ENCODE data around the gene ZFPM1.

The ZFPM1 gene

GRCh38 chr16:88453217-88453531 is at the start of gene ZFPM1:
Gene ZFPM1, plus strand, starts transcription at chr16:88453280. Its CDS starts 359 bp downstream, at chr16:88453639.
- peak within 1 kb of the TSS; percentile 22 for H2AFZ ChIP-seq (ENCODE audit: low read length, unreplicated experiment)
- no peaks in the 10 kb centered on the region for H3K27me3 ChIP-seq (ENCODE audit: insufficient read depth, low read length)
- H3K4me3 ChIP-seq (ENCODE audit: low read depth, low read length): peak within 1 kb of the TSS; percentile 81
- H3K27ac ChIP-seq (ENCODE audit: low read depth, low read length): no peak within 1 kb of the TSS
- H3K36me3 ChIP-seq (ENCODE audit: insufficient read depth, low read length): no peaks in the 10 kb centered on the region
- H3K4me1 ChIP-seq (ENCODE audit: control insufficient read depth, insufficient read depth, low read length, unreplicated experiment): peaks cover 22% of the 10 kb centered on the region
- H3K79me2 ChIP-seq (ENCODE audit: control insufficient read depth, insufficient read depth, low read length, unreplicated experiment): peaks cover 12% of the 10 kb centered on the region

- Histone ChIP-seq H3K4me3 (ENCODE audit: low read depth, low read length) (no peak overlapping the region), H3K27ac (ENCODE audit: low read depth, low read length) (no peak overlapping the region), H3K79me2 (ENCODE audit: control insufficient read depth, insufficient read depth, low read length, unreplicated experiment) (peaks cover 14% of the 10 kb centered on the region), H3K4me1 (ENCODE audit: control insufficient read depth, insufficient read depth, low read length, unreplicated experiment) (peaks cover 14% of the 10 kb centered on the region), H3K36me3 (ENCODE audit: insufficient read depth, low read length) (no peaks in the 10 kb centered on the region), H3K27me3 (ENCODE audit: insufficient read depth, low read length) (no peaks in the 10 kb centered on the region), H2AFZ (ENCODE audit: low read length, unreplicated experiment) (no peak overlapping the region)
These were observed 49.1 kb upstream of the ZFPM1 start for GRCh38 chr16:88403794-88404581.

GRCh38 chr16:88404769-88405168 is 48.3 kb upstream of the ZFPM1 start:
- Histone ChIP-seq H2AFZ (ENCODE audit: low read length, unreplicated experiment) (no peak overlapping the region), H3K27ac (ENCODE audit: low read depth, low read length) (no peak overlapping the region), H3K27me3 (ENCODE audit: insufficient read depth, low read length) (no peaks in the 10 kb centered on the region), H3K4me3 (ENCODE audit: low read depth, low read length) (no peak overlapping the region), H3K79me2 (ENCODE audit: control insufficient read depth, insufficient read depth, low read length, unreplicated experiment) (peaks cover 14% of the 10 kb centered on the region), H3K36me3 (ENCODE audit: insufficient read depth, low read length) (no peaks in the 10 kb centered on the region), H3K4me1 (ENCODE audit: control insufficient read depth, insufficient read depth, low read length, unreplicated experiment) (peaks cover 14% of the 10 kb centered on the region)

GRCh38 chr16:88405216-88406060 is 47.6 kb upstream of the ZFPM1 start:
- no peak overlapping the region for H3K27ac ChIP-seq (ENCODE audit: low read depth, low read length)
- no peaks in the 10 kb centered on the region for H3K36me3 ChIP-seq (ENCODE audit: insufficient read depth, low read length)
- H3K27me3 ChIP-seq (ENCODE audit: insufficient read depth, low read length): no peaks in the 10 kb centered on the region
- H2AFZ ChIP-seq (ENCODE audit: low read length, unreplicated experiment): peak overlapping the region; percentile 50
- H3K4me3 ChIP-seq (ENCODE audit: low read depth, low read length): peak overlapping the region; percentile 63
- H3K4me1 ChIP-seq (ENCODE audit: control insufficient read depth, insufficient read depth, low read length, unreplicated experiment): peaks cover 14% of the 10 kb centered on the region
- H3K79me2 ChIP-seq (ENCODE audit: control insufficient read depth, insufficient read depth, low read length, unreplicated experiment): peaks cover 14% of the 10 kb centered on the region

GRCh38 chr16:88406096-88407041 is 46.7 kb upstream of the ZFPM1 start:
- Histone ChIP-seq H3K79me2 (ENCODE audit: control insufficient read depth, insufficient read depth, low read length, unreplicated experiment) (peaks cover 18% of the 10 kb centered on the region), H2AFZ (ENCODE audit: low read length, unreplicated experiment) (no peak overlapping the region), H3K27me3 (ENCODE audit: insufficient read depth, low read length) (no peaks in the 10 kb centered on the region), H3K4me3 (ENCODE audit: low read depth, low read length) (peak overlapping the region; percentile 63), H3K4me1 (ENCODE audit: control insufficient read depth, insufficient read depth, low read length, unreplicated experiment) (peaks cover 14% of the 10 kb centered on the region), H3K36me3 (ENCODE audit: insufficient read depth, low read length) (no peaks in the 10 kb centered on the region), H3K27ac (ENCODE audit: low read depth, low read length) (no peak overlapping the region)

- H3K79me2 ChIP-seq (ENCODE audit: control insufficient read depth, insufficient read depth, low read length, unreplicated experiment): peaks cover 18% of the 10 kb centered on the region
- H3K4me1 ChIP-seq (ENCODE audit: control insufficient read depth, insufficient read depth, low read length, unreplicated experiment): peaks cover 14% of the 10 kb centered on the region
- H3K4me3 ChIP-seq (ENCODE audit: low read depth, low read length): no peak overlapping the region
- no peaks in the 10 kb centered on the region for H3K27me3 ChIP-seq (ENCODE audit: insufficient read depth, low read length)
- H3K27ac ChIP-seq (ENCODE audit: low read depth, low read length): no peak overlapping the region
- no peaks in the 10 kb centered on the region for H3K36me3 ChIP-seq (ENCODE audit: insufficient read depth, low read length)
- H2AFZ ChIP-seq (ENCODE audit: low read length, unreplicated experiment): no peak overlapping the region
These were observed 46.0 kb upstream of the ZFPM1 start for GRCh38 chr16:88407042-88407420.

GRCh38 chr16:88407807-88408206 is 45.3 kb upstream of the ZFPM1 start:
- peaks cover 18% of the 10 kb centered on the region for H3K79me2 ChIP-seq (ENCODE audit: control insufficient read depth, insufficient read depth, low read length, unreplicated experiment)
- no peaks in the 10 kb centered on the region for H3K27me3 ChIP-seq (ENCODE audit: insufficient read depth, low read length)
- H3K4me3 ChIP-seq (ENCODE audit: low read depth, low read length): no peak overlapping the region
- H3K27ac ChIP-seq (ENCODE audit: low read depth, low read length): no peak overlapping the region
- H2AFZ ChIP-seq (ENCODE audit: low read length, unreplicated experiment): no peak overlapping the region
- H3K4me1 ChIP-seq (ENCODE audit: control insufficient read depth, insufficient read depth, low read length, unreplicated experiment): peaks cover 14% of the 10 kb centered on the region
- no peaks in the 10 kb centered on the region for H3K36me3 ChIP-seq (ENCODE audit: insufficient read depth, low read length)

- Histone ChIP-seq H2AFZ (ENCODE audit: low read length, unreplicated experiment) (no peak overlapping the region), H3K27me3 (ENCODE audit: insufficient read depth, low read length) (no peaks in the 10 kb centered on the region), H3K36me3 (ENCODE audit: insufficient read depth, low read length) (no peaks in the 10 kb centered on the region), H3K4me1 (ENCODE audit: control insufficient read depth, insufficient read depth, low read length, unreplicated experiment) (peaks cover 14% of the 10 kb centered on the region), H3K27ac (ENCODE audit: low read depth, low read length) (no peak overlapping the region), H3K4me3 (ENCODE audit: low read depth, low read length) (no peak overlapping the region), H3K79me2 (ENCODE audit: control insufficient read depth, insufficient read depth, low read length, unreplicated experiment) (peaks cover 18% of the 10 kb centered on the region)
These were observed 44.4 kb upstream of the ZFPM1 start for GRCh38 chr16:88408561-88409142.

- H3K36me3 ChIP-seq (ENCODE audit: insufficient read depth, low read length): no peaks in the 10 kb centered on the region
- H3K4me3 ChIP-seq (ENCODE audit: low read depth, low read length): no peak overlapping the region
- H3K27me3 ChIP-seq (ENCODE audit: insufficient read depth, low read length): no peaks in the 10 kb centered on the region
- H3K27ac ChIP-seq (ENCODE audit: low read depth, low read length): no peak overlapping the region
- H3K79me2 ChIP-seq (ENCODE audit: control insufficient read depth, insufficient read depth, low read length, unreplicated experiment): peaks cover 18% of the 10 kb centered on the region
- peaks cover 14% of the 10 kb centered on the region for H3K4me1 ChIP-seq (ENCODE audit: control insufficient read depth, insufficient read depth, low read length, unreplicated experiment)
- H2AFZ ChIP-seq (ENCODE audit: low read length, unreplicated experiment): no peak overlapping the region
These were observed 43.6 kb upstream of the ZFPM1 start for GRCh38 chr16:88409296-88410065.
